IPS-20b (cell line): Measurements from ENCODE around the gene CACNA2D2.

Source experiments
- H3K27ac ChIP-seq: one replicate; pipeline ENCODE4 v1.5.1; 2013; ENCODE audit warnings: low read length
- H3K27me3 ChIP-seq: 2 replicates; pipeline ENCODE4 v1.6.1; 2013; ENCODE audit warnings: mild to moderate bottlenecking, low read length, inconsistent platforms; ENCODE audit not compliant: insufficient read depth
- H3K36me3 ChIP-seq: 2 replicates; pipeline ENCODE4 v1.6.1; 2013; ENCODE audit warnings: low read depth, mild to moderate bottlenecking, inconsistent platforms, low read length, moderate library complexity; ENCODE audit not compliant: insufficient read depth
- H3K4me1 ChIP-seq: 2 replicates; pipeline ENCODE4 v1.6.1; 2013; ENCODE audit warnings: mild to moderate bottlenecking, control low read depth, inconsistent platforms, low read length, moderate library complexity; ENCODE audit not compliant: insufficient read depth
- H3K4me3 ChIP-seq: 2 replicates; pipeline ENCODE4 v1.5.1; 2013; ENCODE audit warnings: mild to moderate bottlenecking, low read length, inconsistent platforms
- H3K9ac ChIP-seq: 2 replicates; pipeline ENCODE4 v1.6.1; 2013; ENCODE audit warnings: low read depth, mild to moderate bottlenecking, inconsistent platforms, low read length, moderate library complexity
- H3K9me3 ChIP-seq: 2 replicates; pipeline ENCODE4 v1.6.1; 2013; ENCODE audit warnings: mild to moderate bottlenecking, low read depth, low read length, inconsistent platforms; ENCODE audit not compliant: insufficient read depth

CACNA2D2 gene

DNA sequence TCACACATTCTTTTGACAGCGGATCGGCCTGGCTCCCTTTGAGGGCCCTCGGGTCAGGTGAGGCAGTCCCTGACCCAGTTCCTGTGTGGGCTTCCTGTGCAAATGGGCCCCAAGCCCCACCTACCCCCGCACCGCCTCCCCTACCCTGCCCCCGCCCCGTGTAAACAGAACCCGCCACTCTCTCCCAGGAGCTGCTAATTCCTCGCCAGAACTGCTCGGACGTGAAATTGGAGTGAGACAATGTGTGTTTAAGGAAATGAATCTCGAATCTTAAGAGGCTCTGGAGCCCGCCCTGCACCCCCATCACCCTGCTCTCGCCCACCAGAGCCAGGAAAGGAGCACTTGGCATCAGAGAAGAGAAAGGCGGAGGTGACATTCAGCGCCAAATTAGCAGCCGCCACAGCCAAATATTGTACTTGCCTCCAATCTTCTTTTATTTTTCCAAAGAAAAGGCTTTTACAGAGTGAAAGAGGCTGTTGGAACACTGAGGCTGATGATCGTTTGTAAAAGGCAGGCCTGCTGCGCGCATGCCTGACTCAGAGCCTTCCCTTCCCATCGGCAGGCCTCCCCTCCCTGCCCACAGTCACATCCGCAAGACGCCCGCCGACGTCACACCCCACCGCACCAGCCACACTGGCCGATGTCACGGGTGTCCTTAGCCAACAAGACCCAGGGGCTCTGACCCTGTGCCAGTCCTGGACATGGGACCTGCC is 53.1 kb downstream of the CACNA2D2 start:
- H3K4me3 ChIP-seq = no peak overlapping the region
- no peaks in the 10 kb centered on the region for H3K9me3 ChIP-seq
- 0 out of 2 replicates have a peak overlapping the region, but pooled peaks have one; percentile 15 for H3K9ac ChIP-seq
- H3K27ac ChIP-seq = no peak overlapping the region
- H3K27me3 ChIP-seq = no peaks in the 10 kb centered on the region
- peaks cover 17% of the 10 kb centered on the region; the same call in 1 of the 2 replicates for H3K4me1 ChIP-seq
- no peaks in the 10 kb centered on the region for H3K36me3 ChIP-seq

GRCh38 chr3:50448752-50449539 is 54.5 kb downstream of the CACNA2D2 start:
- no peak overlapping the region for H3K4me3 ChIP-seq
- no peak overlapping the region for H3K27ac ChIP-seq

DNA sequence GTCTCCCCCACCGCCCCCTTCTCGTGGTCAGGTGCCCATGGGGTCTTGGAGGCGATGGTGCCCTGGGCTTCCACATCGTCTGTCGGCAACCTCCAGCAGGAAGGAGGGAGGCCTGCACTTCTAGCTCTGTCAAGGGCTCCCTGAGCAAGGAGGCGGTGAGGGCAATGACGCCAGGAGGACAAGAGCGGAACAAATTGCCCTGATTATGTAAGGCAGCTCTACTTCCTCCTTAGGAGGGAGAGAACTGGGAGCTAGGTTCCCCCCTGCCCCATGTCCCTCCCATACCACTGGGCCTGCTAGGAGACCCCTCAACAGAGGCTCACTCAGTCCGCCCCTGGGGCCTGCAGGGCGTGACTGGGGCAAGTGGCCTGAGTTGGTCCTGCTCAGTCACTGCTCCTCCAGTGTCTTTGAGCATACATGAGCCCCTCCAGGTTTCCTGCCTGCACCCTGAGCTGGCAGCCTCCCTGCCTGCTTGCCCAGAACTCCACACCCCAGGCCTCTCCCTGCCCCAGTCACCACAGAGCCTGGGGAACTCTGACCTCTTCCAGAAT is 56.1 kb downstream of the CACNA2D2 start:
- Histone ChIP-seq H3K36me3 (no peaks in the 10 kb centered on the region), H3K27me3 (no peaks in the 10 kb centered on the region), H3K9ac (no peak overlapping the region), H3K4me3 (no peak overlapping the region), H3K9me3 (no peaks in the 10 kb centered on the region), H3K27ac (no peak overlapping the region), H3K4me1 (peaks cover 8% of the 10 kb centered on the region; the same call in 1 of the 2 replicates)

More at GRCh38 chr3:50448752-50449539, 54.5 kb downstream of the CACNA2D2 start:
- no peaks in the 10 kb centered on the region for H3K36me3 ChIP-seq
- no peaks in the 10 kb centered on the region for H3K9me3 ChIP-seq
- H3K4me1 ChIP-seq = peaks cover 8% of the 10 kb centered on the region; the same call in 1 of the 2 replicates
- no peak overlapping the region for H3K9ac ChIP-seq
- H3K27me3 ChIP-seq = no peaks in the 10 kb centered on the region

DNA sequence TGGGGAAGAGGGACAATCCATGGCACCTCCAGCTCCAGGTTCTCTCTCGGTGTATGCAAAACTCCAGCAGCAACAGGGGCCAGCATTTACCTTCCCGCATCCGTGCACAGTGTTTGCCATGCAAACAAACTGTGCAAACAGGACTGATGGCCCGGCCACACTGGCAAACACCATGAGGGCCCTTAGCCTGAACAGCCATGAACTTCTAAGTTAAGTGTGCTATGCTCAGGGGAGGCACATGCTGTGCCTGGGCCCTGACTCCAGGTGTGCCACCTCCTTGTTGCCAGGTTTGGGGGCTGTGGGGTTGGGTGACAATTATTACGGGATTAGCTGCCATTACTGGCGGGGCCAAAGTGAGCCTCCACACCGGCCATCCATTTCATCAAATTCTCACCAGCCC is 57.5 kb downstream of the CACNA2D2 start:
- Histone ChIP-seq H3K36me3 (no peaks in the 10 kb centered on the region), H3K9me3 (no peaks in the 10 kb centered on the region), H3K4me1 (peaks cover 8% of the 10 kb centered on the region; the same call in 1 of the 2 replicates), H3K27me3 (no peaks in the 10 kb centered on the region), H3K27ac (no peak overlapping the region), H3K9ac (no peak overlapping the region), H3K4me3 (no peak overlapping the region)

- Histone ChIP-seq H3K4me1 (peaks cover 2% of the 10 kb centered on the region; the same call in 1 of the 2 replicates), H3K9ac (no peak overlapping the region), H3K9me3 (no peaks in the 10 kb centered on the region), H3K27me3 (no peaks in the 10 kb centered on the region), H3K4me3 (no peak overlapping the region), H3K27ac (no peak overlapping the region), H3K36me3 (no peaks in the 10 kb centered on the region)
Observed at GRCh38 chr3:50444782-50445181, 58.7 kb downstream of the CACNA2D2 start.

GRCh38 chr3:50444213-50444612 is 59.2 kb downstream of the CACNA2D2 start:
- Histone ChIP-seq H3K9ac (no peak overlapping the region), H3K4me3 (no peak overlapping the region), H3K36me3 (no peaks in the 10 kb centered on the region), H3K27me3 (no peaks in the 10 kb centered on the region), H3K4me1 (no peaks in the 10 kb centered on the region), H3K9me3 (no peaks in the 10 kb centered on the region), H3K27ac (no peak overlapping the region)

GRCh38 chr3:50442945-50443579 is 60.4 kb downstream of the CACNA2D2 start:
- Histone ChIP-seq H3K4me1 (no peaks in the 10 kb centered on the region), H3K9ac (no peak overlapping the region), H3K36me3 (no peaks in the 10 kb centered on the region), H3K9me3 (no peaks in the 10 kb centered on the region), H3K4me3 (no peak overlapping the region), H3K27me3 (no peaks in the 10 kb centered on the region), H3K27ac (no peak overlapping the region)

GRCh38 chr3:50441424-50442217 is 61.8 kb downstream of the CACNA2D2 start:
- Histone ChIP-seq H3K36me3 (no peaks in the 10 kb centered on the region), H3K4me1 (no peaks in the 10 kb centered on the region), H3K9me3 (no peaks in the 10 kb centered on the region), H3K4me3 (no peak overlapping the region), H3K27ac (no peak overlapping the region), H3K27me3 (no peaks in the 10 kb centered on the region), H3K9ac (no peak overlapping the region)

- Histone ChIP-seq H3K27me3 (no peaks in the 10 kb centered on the region), H3K4me1 (no peaks in the 10 kb centered on the region), H3K27ac (no peak overlapping the region), H3K9me3 (no peaks in the 10 kb centered on the region), H3K9ac (no peak overlapping the region), H3K36me3 (no peaks in the 10 kb centered on the region), H3K4me3 (no peak overlapping the region)
Observed at GRCh38 chr3:50436114-50436674, 67.2 kb downstream of the CACNA2D2 start.

DNA sequence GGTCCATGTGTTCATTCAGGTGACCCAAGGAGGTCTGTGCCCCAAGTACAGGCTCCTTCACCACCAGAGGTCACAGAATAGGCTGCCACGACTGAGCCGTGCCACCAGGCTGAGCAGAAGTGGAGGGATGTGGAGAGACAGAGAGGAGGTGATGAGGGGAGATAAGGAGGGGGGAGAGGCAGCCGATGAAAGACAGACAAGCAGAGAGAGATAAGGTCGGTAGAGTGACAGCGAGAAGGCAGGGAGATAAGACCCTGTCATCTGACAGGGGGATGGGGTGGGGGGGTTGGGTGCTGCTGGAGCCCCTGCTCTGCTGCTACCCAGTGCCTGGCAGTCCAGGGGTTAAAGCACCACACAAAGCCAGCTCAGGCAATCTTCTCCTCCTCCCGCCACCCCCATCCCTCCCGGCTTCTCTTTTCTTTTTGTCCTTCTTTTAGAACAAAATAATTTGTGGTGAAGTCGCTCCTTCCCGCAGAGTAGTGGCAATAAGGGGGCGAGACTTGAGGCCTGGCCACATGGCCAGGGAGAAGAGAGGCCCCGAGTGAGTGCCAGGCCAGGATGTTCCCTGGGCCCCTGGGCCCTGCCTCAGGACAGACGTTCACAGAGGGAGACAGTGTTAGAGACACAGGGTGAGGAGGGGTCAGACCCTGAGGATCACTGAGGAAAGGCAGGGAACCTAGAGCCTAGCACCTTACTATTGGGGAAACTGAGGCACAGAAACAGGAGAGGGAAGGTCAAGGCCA is 67.9 kb downstream of the CACNA2D2 start:
- Histone ChIP-seq H3K9ac (no peak overlapping the region), H3K4me1 (no peaks in the 10 kb centered on the region), H3K36me3 (no peaks in the 10 kb centered on the region), H3K9me3 (no peaks in the 10 kb centered on the region), H3K27ac (no peak overlapping the region), H3K4me3 (no peak overlapping the region), H3K27me3 (no peaks in the 10 kb centered on the region)
